Tibial artery (tissue), 4 donors: Measurements from ENCODE around the gene CLK2.

Source experiments
- DNase-seq, 2 donors: peaks; one replicate each; pipeline ENCODE4 v3.0.0-alpha.2; 2019
- H3K27ac ChIP-seq, 2 donors: fragments of 200-600 bp; sonication (generic) in 1 of 2; 1 replicate in 1 of 2; 2 replicates in 1 of 2; pipeline ENCODE4 v1.5.1; 2018 to 2019; ENCODE audit warnings: mild to moderate bottlenecking in 1 of 2
- H3K27me3 ChIP-seq, 2 donors: fragments of 200-600 bp; sonication (generic) in 1 of 2; one replicate each; pipeline versions ENCODE4 v1.5.1 to v1.6.0; 2016 to 2019
- H3K36me3 ChIP-seq, 3 donors: fragments of 200-600 bp; sonication (generic) in 2 of 3; one replicate each; pipeline ENCODE4 v1.5.1; 2016 to 2019; ENCODE audit warnings: mild to moderate bottlenecking in 2 of 3
- H3K4me1 ChIP-seq, 4 donors: fragments of 200-600 bp; sonication (generic) in 2 of 4; 1 replicate in 3 of 4; 2 replicates in 1 of 4; pipeline ENCODE4 v1.5.1; 2016 to 2019
- H3K4me3 ChIP-seq, 2 donors: fragments of 200-600 bp; sonication (generic) in 1 of 2; 1 replicate in 1 of 2; 2 replicates in 1 of 2; pipeline ENCODE4 v1.5.1; 2018 to 2019; ENCODE audit warnings: mild to moderate bottlenecking in 2 of 2
- H3K9me3 ChIP-seq, 3 donors: fragments of 200-600 bp; sonication (generic) in 1 of 3; one replicate each; pipeline ENCODE4 v1.5.1; 2016 to 2019
- CTCF ChIP-seq, 2 experiments: fragments of 200-600 bp in 1 of 2; fragments of 450-650 bp in 1 of 2; IDR thresholded peaks; one replicate each; pipeline ENCODE4 v1.5.1; 2017 to 2019; ENCODE audit warnings: antibody characterized with exemption in 2 of 2, mild to moderate bottlenecking in 1 of 2, moderate library complexity in 1 of 2
- intact Hi-C: fragments of 100-400 bp; cut with DNase I; formaldehyde crosslinking; loops from one replicate; pipeline ENCODE4 v1.15.0; 2023; ENCODE audit warnings: low total_unique reads

Gene CLK2

DNA sequence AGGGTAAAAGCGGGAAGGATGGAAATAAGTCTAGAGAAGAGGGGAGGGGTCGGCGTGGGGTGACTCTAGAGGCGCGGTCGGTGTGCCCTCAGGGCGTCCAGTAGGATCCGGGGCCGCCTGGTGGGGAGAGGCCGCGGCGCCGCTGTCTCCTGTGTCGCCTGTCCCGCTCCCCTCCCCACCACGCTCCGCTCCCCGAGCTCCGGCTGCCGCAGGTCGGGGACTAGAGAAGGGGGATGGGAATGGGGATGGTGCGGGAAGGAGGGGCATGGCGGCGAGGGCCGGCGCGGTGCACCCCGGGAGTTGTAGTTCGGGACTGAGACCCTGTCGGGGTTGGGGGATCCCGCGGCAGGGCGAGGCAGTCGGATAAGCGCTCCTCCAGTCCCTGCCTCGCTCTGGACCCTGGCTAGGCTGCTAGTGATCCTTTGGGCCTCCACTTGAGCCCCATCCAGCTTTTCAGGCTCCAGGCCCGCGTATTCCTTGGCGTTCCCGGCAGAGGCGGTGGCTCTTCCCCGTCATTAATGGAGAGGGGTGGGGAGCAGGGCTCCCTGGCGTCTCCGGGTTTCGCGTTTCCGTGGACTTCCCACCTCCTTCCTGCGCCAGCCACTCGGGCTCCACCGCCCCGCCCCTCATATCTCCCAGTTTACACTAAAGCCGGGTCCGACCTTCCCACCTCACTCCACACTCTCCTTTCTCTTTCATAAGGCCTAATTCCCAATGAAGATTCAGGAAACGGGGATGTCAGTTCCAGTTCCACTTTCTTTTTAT is 17.9 kb downstream of the CLK2 start, which contains the start of gene ENTREP3:
Gene ENTREP3, minus strand, starts transcription at position 241 of the 765 bp plus-strand sequence. CDS start 606 bp downstream, outside the sequence.
- no peaks in the 10 kb centered on the region for H3K9me3 ChIP-seq
- H3K4me1 ChIP-seq = peaks cover 0 to 47% (median 34%) of the 10 kb centered on the region in 4 donors
- H3K36me3 ChIP-seq = peaks cover 0 to 42% (median 10%) of the 10 kb centered on the region in 3 donors
- intact Hi-C loops = no loop called here
- DNase-seq = peak; percentile 88 to 94
- H3K27me3 ChIP-seq = no peaks in the 10 kb centered on the region
- peak; percentile 21 to 25 for TF ChIP-seq CTCF (IDR thresholded peaks at IDR 0.05)
- peak within 1 kb of the TSS; percentile 96 to 97 for H3K27ac ChIP-seq
- H3K4me3 ChIP-seq = peak within 1 kb of the TSS; percentile 74 to 79

GRCh38 chr1:155254714-155255242 is 18.5 kb downstream of the CLK2 start:
- H3K4me3 ChIP-seq = peak overlapping the region; percentile 74 to 79
- peaks cover 0 to 36% (median 5%) of the 10 kb centered on the region in 3 donors for H3K36me3 ChIP-seq
- DNase-seq = peak in 1 of 2 donors; percentile 29
- peaks cover 0 to 47% (median 35%) of the 10 kb centered on the region in 4 donors for H3K4me1 ChIP-seq
- intact Hi-C loops = loop anchor here (5.0 kb wide), 1 partner anchor 68 kb away; the partner anchor contains the start of gene RUSC1
- peak overlapping the region; percentile 96 to 97 for H3K27ac ChIP-seq
- no peaks in the 10 kb centered on the region for H3K27me3 ChIP-seq
- H3K9me3 ChIP-seq = no peaks in the 10 kb centered on the region
- TF ChIP-seq CTCF (IDR thresholded peaks at IDR 0.05) = peak in 1 of 2 experiments; percentile 12

DNA sequence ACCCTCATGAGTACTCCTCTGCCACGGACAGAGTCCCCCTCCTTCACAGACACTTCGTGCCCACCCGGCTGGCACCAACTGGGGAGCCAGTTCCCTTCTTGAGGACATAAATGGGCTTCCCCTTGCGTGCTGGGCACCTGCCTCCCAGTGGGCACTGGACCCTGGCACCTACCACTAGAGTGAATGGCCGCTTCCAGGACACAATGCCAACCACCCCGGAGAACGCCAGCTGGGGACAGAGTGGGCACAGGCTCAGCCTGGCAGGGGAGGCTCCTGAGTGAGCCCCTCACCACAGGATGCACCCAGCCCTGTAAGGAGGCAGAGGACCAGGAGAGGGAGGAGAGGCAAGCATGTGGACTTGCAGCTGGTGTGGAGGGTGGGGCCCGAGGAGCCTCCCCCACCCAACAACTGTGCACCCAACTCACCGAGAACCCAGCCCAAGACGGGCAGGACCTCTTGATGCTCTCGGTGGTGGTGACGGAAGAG is 19.0 kb downstream of the CLK2 start:
- Histone ChIP-seq H3K27ac (peak overlapping the region; percentile 96 to 97), H3K27me3 (no peaks in the 10 kb centered on the region), H3K9me3 (no peaks in the 10 kb centered on the region), H3K36me3 (peaks cover 0 to 30% (median 5%) of the 10 kb centered on the region in 3 donors), H3K4me1 (peaks cover 0 to 47% (median 35%) of the 10 kb centered on the region in 4 donors), H3K4me3 (peak overlapping the region; percentile 74 to 79)
- DNase-seq = no peak
- TF ChIP-seq CTCF (IDR thresholded peaks at IDR 0.05) = no peak
- intact Hi-C loops = loop anchor here (5.0 kb wide), 1 partner anchor 68 kb away; the partner anchor contains the start of gene RUSC1

DNA sequence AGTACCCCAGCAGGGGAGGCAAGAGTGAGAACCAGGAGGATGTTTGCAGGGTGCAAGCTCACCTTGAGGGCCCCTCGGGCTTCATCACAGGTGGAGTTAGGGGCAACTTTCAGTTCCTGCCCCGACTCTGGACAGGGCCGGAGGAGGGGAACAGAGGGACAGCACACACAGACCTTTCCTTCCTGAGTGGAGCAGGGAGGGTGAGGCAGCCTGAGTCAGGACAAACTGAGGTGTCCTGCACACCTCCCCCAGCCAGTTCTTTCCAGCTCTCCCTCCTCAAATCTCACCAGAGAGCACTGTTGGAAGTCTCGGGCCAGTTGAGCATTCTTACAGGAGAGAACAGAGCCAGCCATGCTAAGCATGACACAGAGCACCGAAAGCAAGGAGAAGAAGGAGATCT is 19.5 kb downstream of the CLK2 start:
- no peak for TF ChIP-seq CTCF (IDR thresholded peaks at IDR 0.05)
- Histone ChIP-seq H3K36me3 (peaks cover 0 to 30% (median 5%) of the 10 kb centered on the region in 3 donors), H3K4me3 (peak overlapping the region; percentile 74 to 79), H3K27me3 (no peaks in the 10 kb centered on the region), H3K9me3 (no peaks in the 10 kb centered on the region), H3K27ac (peak overlapping the region; percentile 96 to 97), H3K4me1 (peaks cover 0 to 47% (median 35%) of the 10 kb centered on the region in 4 donors)
- intact Hi-C loops = loop anchor here (5.0 kb wide), 1 partner anchor 69 kb away; the partner anchor contains the start of gene RUSC1
- no peak for DNase-seq

DNA sequence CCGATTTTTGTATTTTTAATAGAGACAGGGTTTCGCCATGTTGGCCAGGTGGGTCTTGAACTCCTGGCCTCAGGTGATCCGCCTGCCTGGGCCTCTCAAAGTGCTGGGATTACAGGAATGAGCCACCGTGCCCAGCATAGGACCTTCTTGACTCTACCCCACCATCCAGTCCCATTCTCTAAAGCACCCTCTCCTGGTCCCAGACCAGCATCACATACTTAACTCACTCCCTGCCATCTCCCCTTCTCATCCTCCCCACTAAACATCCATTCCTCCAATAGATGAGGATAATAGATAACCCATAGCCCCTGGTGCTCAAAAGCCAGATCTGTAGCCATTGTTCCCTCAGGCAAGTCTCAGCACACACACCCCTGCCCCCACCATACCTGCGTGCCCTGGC is 20.1 kb downstream of the CLK2 start:
- Histone ChIP-seq H3K27me3 (no peaks in the 10 kb centered on the region), H3K36me3 (peaks cover 2 to 31% (median 3%) of the 10 kb centered on the region in 3 donors), H3K4me3 (no peak overlapping the region), H3K27ac (peak overlapping the region; percentile 96 to 97), H3K9me3 (no peaks in the 10 kb centered on the region), H3K4me1 (peaks cover 0 to 47% (median 35%) of the 10 kb centered on the region in 4 donors)
- no peak for TF ChIP-seq CTCF (IDR thresholded peaks at IDR 0.05)
- intact Hi-C loops = loop anchor here (5.0 kb wide), 1 partner anchor 69 kb away; the partner anchor contains the start of gene RUSC1
- no peak for DNase-seq
